GM12878 (cell line): Measurements from ENCODE around the gene ZWILCH. TPM values are rescaled to one million over a fixed set of nuclear protein-coding genes. Genes with fewer than 3 reads are reported as not detected.
"Not testable (repeated sequence)": the region's sequence is repeated elsewhere in the genome, so short reads cannot be mapped to it uniquely, and the experiment has no call there.

Source experiments
- ATAC-seq: fragments of 200-7000 bp; cut with Tn5 transposase; 3 replicates; pipeline ENCODE4 v1.9.1; 2020; ENCODE audit warnings: mild to moderate bottlenecking, moderate library complexity
- BruUV-seq: library from RNA; stranded (reverse); fragments of 400-500 nt; replicated peaks from 2 replicates; lab custom pipeline; 2021; lab: Mats Ljungman, UMichigan
- CTCF ChIA-PET: fragments of 300-600 bp; sonication (Branson Sonifier 250); formaldehyde crosslinking; extraction: SDS; loops from one replicate; lab custom pipeline; 2021; ENCODE audit warnings: inconsistent platforms; lab: Yijun Ruan, JAX
- POLR2A ChIA-PET: fragments of 350-600 bp; formaldehyde crosslinking; extraction: SDS; loops from one replicate; lab custom pipeline; 2021; ENCODE audit warnings: inconsistent platforms; lab: Charles Lee
- RAD21 ChIA-PET: fragments of 300-600 bp; sonication (Branson Sonifier 250); formaldehyde crosslinking; loops from one replicate; lab custom pipeline; 2023; ENCODE audit warnings: antibody characterized with exemption; ENCODE audit not compliant: unreplicated experiment; lab: Charles Lee
- SMC1A ChIA-PET: fragments of 300-600 bp; sonication (Branson Sonifier 250); formaldehyde crosslinking; loops from one replicate; lab custom pipeline; 2023; ENCODE audit not compliant: unreplicated experiment, uncharacterized antibody; lab: Charles Lee
- DNase-seq: peaks from one replicate; pipeline ENCODE4 v3.0.0-alpha.2; 2011; ENCODE audit warnings: low read depth, low spot score
- FAIRE-seq: peaks from 3 replicates; lab custom pipeline; 2011; peaks lifted over from hg19 to GRCh38; lab: Jason Lieb, UNC
- H2AFZ ChIP-seq: 2 replicates; pipeline ENCODE4 v1.6.0; 2011; ENCODE audit warnings: low read depth, low read length, control low read depth; ENCODE audit not compliant: control insufficient read depth
- H3K27ac ChIP-seq: 2 replicates; pipeline ENCODE4 v1.5.1; 2011; ENCODE audit warnings: control low read depth; ENCODE audit not compliant: control insufficient read depth, insufficient read depth
- H3K27me3 ChIP-seq, 2 experiments: replicated peaks in 1 of 2; 2 replicates each; pipeline versions ENCODE4 v1.6.0 to v1.6.1; 2011; ENCODE audit warnings: low read length in 1 of 2; ENCODE audit not compliant: control insufficient read depth in 2 of 2, insufficient read depth in 2 of 2
- H3K36me3 ChIP-seq, 2 experiments: 2 replicates each; pipeline ENCODE4 v1.5.1; 2011; ENCODE audit warnings: low read length in 1 of 2; ENCODE audit not compliant: control insufficient read depth in 2 of 2, insufficient read depth in 2 of 2
- H3K4me1 ChIP-seq: 2 replicates; pipeline ENCODE4 v1.6.1; 2011; ENCODE audit warnings: mild to moderate bottlenecking, low read length, moderate library complexity, mixed read lengths; ENCODE audit not compliant: control insufficient read depth, insufficient read depth
- H3K4me2 ChIP-seq: 2 replicates; pipeline ENCODE4 v1.6.0; 2011; ENCODE audit warnings: control low read depth; ENCODE audit not compliant: control insufficient read depth, insufficient read depth
- H3K4me3 ChIP-seq: fragments of 200-600 bp; sonication (generic); 2 replicates; pipeline ENCODE4 v1.5.1; 2016
- H3K79me2 ChIP-seq: 2 replicates; pipeline ENCODE4 v1.6.0; 2011; ENCODE audit warnings: low read length; ENCODE audit not compliant: control insufficient read depth, insufficient read depth
- H3K9ac ChIP-seq: 2 replicates; pipeline ENCODE4 v1.8.0; 2011; ENCODE audit warnings: low read length, control low read depth, mixed read lengths; ENCODE audit not compliant: control insufficient read depth, insufficient read depth
- H3K9me3 ChIP-seq: replicated peaks from 3 replicates; pipeline ENCODE4 v1.5.1; 2011; ENCODE audit warnings: mild to moderate bottlenecking, low read length; ENCODE audit not compliant: control insufficient read depth, insufficient read depth
- H4K20me1 ChIP-seq: 2 replicates; pipeline ENCODE4 v1.6.0; 2011; ENCODE audit not compliant: control insufficient read depth, insufficient read depth
- ELK1 ChIP-seq: IDR thresholded peaks from 2 replicates; pipeline ENCODE4 v1.6.1; 2012; ENCODE audit warnings: low read depth, low read length, improper control_type of control experiment
- JUNB ChIP-seq: IDR thresholded peaks from 2 replicates; pipeline ENCODE4 v1.6.1; 2016; ENCODE audit warnings: antibody characterized with exemption, mild to moderate bottlenecking
- KDM1A ChIP-seq: fragments of 200-600 bp; sonication (generic); IDR thresholded peaks from 2 replicates; pipeline ENCODE4 v1.6.1; 2016; ENCODE audit warnings: borderline replicate concordance
- NBN ChIP-seq: fragments of 450-650 bp; IDR thresholded peaks from 2 replicates; pipeline ENCODE4 v1.6.1; 2016
- NR2F1 ChIP-seq: fragments of 450-650 bp; conservative IDR thresholded peaks from 2 replicates; pipeline ENCODE4 v1.6.1; 2017; ENCODE audit warnings: mild to moderate bottlenecking
- WRNIP1 ChIP-seq: IDR thresholded peaks from 2 replicates; pipeline ENCODE4 v1.6.1; 2011; ENCODE audit warnings: low read depth, low read length, improper control_type of control experiment, borderline replicate concordance
- YY1 ChIP-seq: IDR thresholded peaks from 2 replicates; pipeline ENCODE4 v1.6.1; 2011; ENCODE audit warnings: low read depth, mild to moderate bottlenecking, low read length
- ZNF217 ChIP-seq: fragments of 450-650 bp; IDR thresholded peaks from 2 replicates; pipeline ENCODE4 v1.6.1; 2017; ENCODE audit warnings: antibody characterized with exemption, mild to moderate bottlenecking
- ZNF687 ChIP-seq: fragments of 450-650 bp; IDR thresholded peaks from 2 replicates; pipeline ENCODE4 v1.6.1; 2017; ENCODE audit warnings: mild to moderate bottlenecking, moderate library complexity
- WGBS: methylation state at CpG from one replicate; pipeline ENCODE4 v1.1.6; 2016; ENCODE audit warnings: low lambda C conversion rate; ENCODE audit not compliant: insufficient replicate concordance, insufficient coverage; ENCODE audit errors: missing lambda C conversion rate; 5-methylcytosine and 5-hydroxymethylcytosine counted together
- in situ Hi-C: fragments of 300-500 bp; cut with MboI; formaldehyde crosslinking; loops from 9 replicates; pipeline ENCODE4 v1.14.3; 2018; ENCODE audit warnings: mixed read lengths
- intact Hi-C: fragments of 100-400 bp; cut with micrococcal nuclease; formaldehyde crosslinking; loops from one replicate; pipeline ENCODE4 v1.14.2; 2022; ENCODE audit not compliant: unreplicated experiment
- polyA plus RNA-seq, 11 experiments: library from polyadenylated mRNA; depleted of rRNA in 4 of 11; unstranded in 6 of 11; stranded (reverse) in 5 of 11; fragments of >200 nt; fragmentation: Nextera tagmentation in 4 of 11; fragmentation: Illumina TruSeq in 1 of 11; extraction: Ambion mirVana in 4 of 11; extraction: Trizol in 1 of 11; gene quantifications; 1 replicate in 1 of 11; 2 replicates in 10 of 11; pipeline versions ENCODE4 v1.2.1 to v1.2.3, GENCODE V29; 2011 to 2016; ENCODE audit warnings: inconsistent platforms in 2 of 11, missing spikeins in 2 of 11, low read depth in 1 of 11
- total RNA-seq, 4 experiments: library from RNA; depleted of rRNA in 3 of 4; stranded (reverse); fragments of >200 nt in 3 of 4; fragmentation: Illumina TruSeq in 1 of 4; extraction: Trizol in 1 of 4; gene quantifications; 2 replicates each; pipeline versions ENCODE4 v1.2.1 to v1.2.3, GENCODE V29; 2013 to 2021

Gene ZWILCH
- total and polyA plus RNA-seq, 10 of the 15 experiments (the other 5 are each of a cell fraction or from before 2014, with no cell fraction given), result 15.6 to 73.9 (median 32.4) TPM

GRCh38 chr15:66462627-66463026, 42.5 kb upstream of the ZWILCH start:
- no peak for TF ChIP-seq ELK1
- TF ChIP-seq WRNIP1, result no peak
- TF ChIP-seq ZNF687, result no peak
- no peak for TF ChIP-seq JUNB
- no peak for TF ChIP-seq NR2F1
- no peak for TF ChIP-seq ZNF217
- no peak for TF ChIP-seq NBN
- no peak for TF ChIP-seq KDM1A
- no peak for TF ChIP-seq YY1
- TF ChIP-seq, all 136 proteins: peak for 0
- ChIA-PET POLR2A (interaction anchor here (0.6 kb wide), 2 partner anchors 8 to 42 kb away, joined by 4 read pairs; no protein-coding TSS in a partner anchor), CTCF (interaction anchor here (0.6 kb wide), 1 partner anchor 1656 kb away, joined by 3 read pairs; no protein-coding TSS in a partner anchor), SMC1A (interaction anchor here (0.7 to 1.3 kb wide), 2 partner anchors 10 to 1568 kb away, joined by 4 read pairs; no protein-coding TSS in a partner anchor), RAD21 (no interaction called here)
- Histone ChIP-seq H3K79me2 (no peaks in the 10 kb centered on the region), H2AFZ (no peak overlapping the region), H3K9ac (no peak overlapping the region), H3K9me3 (no peaks in the 10 kb centered on the region), H3K4me1 (no peaks in the 10 kb centered on the region), H3K4me3 (no peak overlapping the region), H3K27me3 (no peaks in the 10 kb centered on the region), H3K36me3 (peaks cover 0 to 20% of the 10 kb centered on the region in 2 experiments), H3K4me2 (no peak overlapping the region), H3K27ac (no peak overlapping the region), H4K20me1 (no peaks in the 10 kb centered on the region)
- ATAC-seq, result no peak
- in situ Hi-C loops, result no loop called here
- WGBS, result 88% methylated on average over 4 of the region's 4 CpGs
- BruUV-seq, result no TSS peak
- intact Hi-C loops, result no loop called here
- FAIRE-seq, result no peak
- DNase-seq, result no peak

- in situ Hi-C loops, H4K20me1 ChIP-seq, H2AFZ ChIP-seq, POLR2A ChIA-PET, H3K4me2 ChIP-seq, H3K27ac ChIP-seq, BruUV-seq, RAD21 ChIA-PET, H3K4me1 ChIP-seq, H3K9ac ChIP-seq, H3K27me3 ChIP-seq, ATAC-seq, CTCF ChIA-PET, intact Hi-C loops, SMC1A ChIA-PET, H3K9me3 ChIP-seq, FAIRE-seq, H3K4me3 ChIP-seq, H3K79me2 ChIP-seq, DNase-seq: not testable (repeated sequence)
- WGBS, result 92% methylated on average over 6 of the region's 6 CpGs
- peaks cover 0 to 13% of the 10 kb centered on the region in 2 experiments for H3K36me3 ChIP-seq
These were observed 39.8 kb upstream of the ZWILCH start for GRCh38 chr15:66465294-66465693.
